CD4-positive, alpha-beta T cell treated with Interleukin-17A for 4 hours (primary cell): Measurements from ENCODE around the gene PTK6.
"Not testable (repeated sequence)": the region's sequence is repeated elsewhere in the genome, so short reads cannot be mapped to it uniquely, and the experiment has no call there.

Experiments used
- DNase-seq: peaks from one replicate; pipeline ENCODE4 v3.0.0-alpha.2; 2020; ENCODE audit warnings: mixed read lengths

Gene PTK6

DNA sequence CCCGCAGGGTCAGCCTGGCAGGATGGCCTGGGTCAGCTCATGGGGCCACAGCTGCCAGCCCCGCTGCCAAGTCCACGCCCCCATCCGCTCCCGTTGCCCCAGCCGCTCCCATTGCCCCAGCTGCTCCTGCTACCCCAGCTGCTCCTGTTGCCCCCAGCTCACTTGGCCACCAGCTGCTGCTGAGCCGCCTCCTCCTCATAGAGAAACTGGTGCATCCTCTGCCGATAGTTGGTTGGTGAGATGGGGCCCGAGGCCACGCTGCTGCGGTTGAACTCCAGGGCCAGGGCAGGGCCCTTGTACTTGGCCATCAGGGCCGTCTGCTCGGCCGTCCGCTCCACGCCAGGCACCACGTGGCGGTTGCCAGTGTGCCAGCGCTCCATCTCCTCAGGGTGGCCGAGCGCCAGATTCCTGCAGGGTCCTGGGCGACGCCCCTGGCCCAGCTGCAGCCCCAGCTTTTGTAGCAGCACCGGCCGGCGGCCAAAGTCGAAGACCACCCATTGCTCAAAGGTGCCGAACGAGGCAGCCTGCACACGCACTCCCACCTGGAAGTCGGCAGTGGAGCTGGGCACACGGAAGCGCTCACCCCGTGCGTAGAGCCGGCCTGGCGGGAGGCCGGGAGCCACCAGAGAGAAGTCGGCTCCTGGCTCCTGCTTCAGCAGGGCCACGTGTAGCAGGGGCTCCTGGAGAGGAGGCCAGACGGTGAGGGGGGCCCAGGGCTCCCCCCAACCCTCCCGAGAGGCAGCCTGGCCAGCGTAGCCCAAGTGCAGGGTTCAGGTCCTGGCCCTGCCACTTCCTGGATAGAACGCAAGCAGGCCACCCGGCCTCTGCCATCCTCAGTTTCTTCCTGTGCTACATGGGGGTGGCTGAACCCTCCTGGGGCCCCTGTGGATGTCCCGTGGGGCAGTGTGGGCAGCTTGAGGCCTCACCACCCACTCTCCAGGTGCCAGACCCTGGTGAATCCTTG is 32.1 kb upstream of the PTK6 start:
- DNase-seq = no peak

DNA sequence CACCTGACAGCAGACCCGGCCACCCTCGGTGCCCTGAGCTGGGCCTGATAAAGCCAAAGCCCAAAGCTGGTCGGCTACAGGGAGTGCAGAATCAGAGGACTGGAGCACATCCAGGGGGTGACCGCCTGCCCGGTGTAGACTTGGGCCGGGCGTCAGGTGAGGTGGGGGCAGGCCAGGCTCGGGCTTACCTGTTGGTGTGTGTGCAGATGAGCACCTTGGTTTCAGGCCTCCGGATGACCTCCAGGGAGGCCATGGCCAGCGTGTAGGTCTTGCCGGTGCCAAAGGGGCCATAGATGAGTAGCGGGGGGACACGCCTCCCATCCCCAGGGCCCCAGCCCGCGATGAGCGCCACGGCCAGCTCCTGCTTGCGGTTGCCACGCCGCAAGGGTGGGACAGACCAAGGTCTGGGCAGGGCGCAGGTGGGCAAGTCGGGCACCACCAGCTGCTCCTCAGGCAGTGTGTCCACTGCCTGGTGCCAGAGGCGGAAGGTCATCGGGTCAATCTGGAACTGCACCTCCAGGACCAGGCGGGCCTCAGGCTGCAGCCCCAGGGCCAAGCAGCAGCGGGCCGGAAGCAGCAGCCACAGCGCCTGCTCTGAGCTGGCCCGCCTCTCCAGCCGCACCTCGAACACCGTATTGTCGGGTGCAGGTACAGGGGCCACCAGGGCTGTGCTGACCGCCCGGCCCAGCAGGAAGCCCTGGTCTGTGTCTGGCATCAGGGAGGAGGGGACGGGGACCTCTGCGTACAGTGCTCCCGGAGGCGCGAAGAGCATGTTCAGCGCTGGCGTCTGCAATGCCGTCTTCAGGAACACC is 31.2 kb upstream of the PTK6 start:
- peak; percentile 38 for DNase-seq

DNA sequence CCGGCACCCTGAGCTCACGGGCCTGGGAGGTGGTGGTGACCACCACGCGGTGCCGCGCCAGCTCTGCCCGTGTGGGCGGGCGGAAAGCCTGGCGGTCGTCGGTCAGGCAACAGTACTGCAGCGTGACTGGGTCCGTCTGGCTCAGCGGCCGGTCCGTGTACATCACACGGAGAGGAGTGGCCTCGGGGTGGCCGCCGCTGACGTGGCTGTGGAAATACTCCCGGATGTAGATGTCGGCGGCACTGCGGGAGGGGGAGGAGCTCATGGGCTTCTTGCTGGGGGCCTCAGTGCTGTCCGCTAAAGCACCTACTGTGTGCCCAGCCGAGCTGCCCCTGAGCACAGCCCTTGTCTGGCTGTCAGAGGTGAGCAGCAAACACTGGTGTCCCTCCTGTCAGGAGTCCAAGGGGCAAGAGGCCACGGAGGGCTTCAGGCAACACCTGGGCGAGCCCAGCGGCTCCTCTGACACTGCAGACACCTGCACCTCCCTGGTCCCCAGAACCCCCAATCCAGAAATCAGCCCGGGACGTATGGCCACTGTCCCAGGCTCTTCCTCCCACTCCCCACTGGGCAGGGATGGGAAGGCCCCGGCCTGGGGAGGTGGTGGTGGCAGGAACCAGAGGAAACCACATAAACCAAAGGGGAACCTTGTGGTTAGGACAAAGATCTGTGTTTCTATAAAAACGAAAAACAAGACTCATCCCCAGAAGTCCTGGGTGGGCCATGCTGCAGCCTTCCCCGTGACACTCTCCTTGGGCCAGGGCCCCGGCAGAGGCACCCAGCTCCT is 30.4 kb upstream of the PTK6 start:
- DNase-seq = peak; percentile 66

DNA sequence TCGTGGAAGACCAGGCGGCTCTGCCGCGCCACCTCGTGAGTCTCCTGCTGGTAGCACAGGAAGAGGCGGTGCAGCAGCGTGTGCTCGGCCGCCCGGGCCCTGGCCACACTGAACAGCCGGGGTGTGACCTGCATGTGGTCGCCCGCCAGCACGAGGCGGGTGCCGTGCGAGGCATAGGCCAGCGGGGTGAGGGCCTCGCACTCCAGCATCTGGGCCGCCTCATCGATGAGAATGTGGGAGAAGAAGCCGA is 29.9 kb upstream of the PTK6 start:
- DNase-seq = no peak

DNA sequence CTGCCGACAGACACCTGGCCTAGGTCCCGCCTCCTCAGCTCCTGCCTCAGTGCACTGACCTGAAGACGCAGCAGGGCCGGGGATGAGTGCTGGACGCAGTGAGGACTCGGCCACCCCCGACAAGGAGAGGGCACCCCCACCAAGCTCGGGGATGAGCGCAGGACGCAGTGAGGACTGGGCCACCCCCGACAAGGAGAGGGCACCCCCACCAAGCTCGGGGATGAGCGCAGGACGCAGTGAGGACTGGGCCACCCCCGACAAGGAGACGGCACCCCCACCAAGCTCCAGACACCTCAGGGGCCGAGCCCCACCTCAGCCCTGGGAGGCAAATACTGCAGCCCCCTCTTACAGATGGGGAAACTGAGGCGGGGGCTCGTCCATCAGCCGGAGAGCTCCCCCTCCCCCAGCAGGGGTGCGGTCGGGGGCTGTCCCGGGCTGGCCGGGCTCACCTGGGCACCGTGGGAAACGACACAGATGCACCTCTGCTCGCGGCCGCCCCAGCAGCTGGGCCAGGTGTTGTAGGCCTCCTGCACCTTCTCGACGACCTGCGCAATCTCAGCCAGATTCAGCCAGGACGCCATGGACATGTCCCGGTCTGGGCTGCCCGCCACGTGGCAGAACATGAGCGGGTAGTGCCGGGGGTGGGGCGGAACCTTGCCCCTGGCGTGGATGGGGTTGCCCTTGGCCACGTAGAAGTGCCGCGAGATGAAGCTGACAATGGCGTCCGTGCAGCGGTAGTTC is 29.4 kb upstream of the PTK6 start:
- no peak for DNase-seq

DNA sequence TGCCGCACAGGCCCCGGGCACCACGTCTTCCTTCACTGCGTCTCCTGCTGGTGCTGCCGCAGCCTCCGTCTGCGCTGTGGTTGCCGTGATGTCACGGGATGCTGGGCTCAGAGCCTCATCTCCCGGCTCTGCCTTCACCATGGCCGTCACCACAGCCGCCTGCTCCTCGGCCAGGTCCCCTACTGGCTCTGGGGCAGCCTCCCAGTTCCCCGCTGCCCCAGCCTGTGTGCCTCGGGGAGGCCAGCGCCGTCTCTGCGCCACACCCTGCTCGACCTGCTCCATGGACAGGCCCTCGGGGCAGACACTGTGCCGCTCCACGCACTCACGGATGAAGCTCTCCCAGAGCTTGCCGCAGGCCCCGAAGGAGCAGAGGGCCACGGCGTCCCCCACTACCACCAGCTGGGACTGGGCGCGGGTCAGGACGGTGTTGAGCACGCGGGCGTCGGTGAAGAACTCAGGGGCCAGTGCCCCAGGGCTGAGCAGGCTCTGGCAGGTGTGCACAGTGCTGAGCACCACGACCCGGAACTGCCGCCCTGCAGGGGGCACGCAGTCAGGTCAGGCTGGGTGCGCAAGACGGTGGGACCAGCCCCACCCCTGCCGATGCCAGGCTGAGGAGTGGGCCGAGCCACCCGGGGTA is 28.6 kb upstream of the PTK6 start:
- no peak for DNase-seq

DNA sequence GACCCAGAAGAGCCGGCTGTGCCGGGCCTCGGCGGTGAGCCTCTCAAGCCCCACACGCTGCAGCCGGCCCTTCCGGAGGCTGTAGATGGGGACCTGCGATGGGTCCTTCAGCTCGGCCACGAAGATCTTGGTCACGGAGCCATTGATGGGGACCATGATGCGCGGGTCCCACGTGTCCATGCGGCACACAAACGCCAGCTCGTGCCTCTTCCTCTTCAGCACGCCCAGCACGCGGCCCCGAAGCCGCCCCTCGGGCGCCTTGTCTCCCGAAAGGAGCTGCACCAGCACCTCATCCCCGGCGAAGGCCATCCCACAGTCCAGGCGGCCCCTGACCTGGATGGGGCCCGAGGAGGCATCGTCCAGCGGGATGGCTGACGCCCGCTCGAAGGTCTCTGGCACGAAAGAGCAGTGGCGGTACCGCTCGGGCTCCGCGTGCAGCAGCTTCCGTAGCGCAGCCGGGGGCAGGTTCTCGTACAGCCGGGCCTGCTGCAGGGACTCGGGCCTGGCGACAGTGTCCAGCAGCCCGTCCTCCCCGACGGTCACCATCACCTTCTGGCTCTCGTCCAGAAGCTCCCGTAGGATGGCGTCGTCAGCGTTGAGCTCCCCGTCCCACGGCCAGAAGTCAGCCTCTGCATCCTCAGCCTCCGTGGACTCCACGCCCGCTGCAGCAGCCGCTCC is 28.0 kb upstream of the PTK6 start:
- DNase-seq = no peak

DNA sequence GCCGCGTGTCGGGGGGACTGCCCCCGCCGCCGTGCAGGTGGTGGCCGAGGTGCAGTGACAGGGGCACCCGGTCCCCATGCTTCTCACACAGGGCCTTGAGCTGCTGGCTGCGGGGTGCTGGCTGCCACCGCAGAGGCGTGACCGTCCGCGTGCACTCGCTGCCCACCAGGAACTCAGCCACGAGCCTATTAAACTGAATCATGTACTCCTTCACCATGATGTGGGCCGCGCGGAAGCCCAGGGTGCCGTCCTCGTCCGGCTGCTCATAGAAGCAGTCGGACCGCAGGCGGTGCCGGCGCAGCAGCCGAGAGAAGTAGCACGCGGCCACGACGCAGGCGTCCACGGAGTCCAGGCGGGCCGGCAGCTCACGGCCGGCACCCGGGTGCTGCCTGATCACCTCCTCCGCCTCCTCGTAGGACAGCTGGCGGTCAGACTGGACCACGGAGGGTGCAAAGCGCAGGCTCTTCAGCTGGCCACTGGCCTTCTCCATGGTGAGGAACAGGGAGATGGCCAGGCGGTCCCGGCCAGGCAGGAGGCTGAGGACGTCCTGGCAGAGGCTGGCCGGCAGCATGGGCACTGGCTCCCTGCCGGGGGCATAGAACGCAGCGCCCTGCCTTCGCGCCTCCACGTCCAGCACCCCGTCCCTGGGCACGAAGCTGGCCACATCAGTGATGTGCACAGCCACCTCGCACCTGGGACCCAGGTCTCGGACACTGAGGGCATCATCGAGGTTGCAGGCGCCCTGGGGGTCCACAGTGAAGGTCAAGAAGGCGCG is 27.0 kb upstream of the PTK6 start:
- DNase-seq = no peak

DNA sequence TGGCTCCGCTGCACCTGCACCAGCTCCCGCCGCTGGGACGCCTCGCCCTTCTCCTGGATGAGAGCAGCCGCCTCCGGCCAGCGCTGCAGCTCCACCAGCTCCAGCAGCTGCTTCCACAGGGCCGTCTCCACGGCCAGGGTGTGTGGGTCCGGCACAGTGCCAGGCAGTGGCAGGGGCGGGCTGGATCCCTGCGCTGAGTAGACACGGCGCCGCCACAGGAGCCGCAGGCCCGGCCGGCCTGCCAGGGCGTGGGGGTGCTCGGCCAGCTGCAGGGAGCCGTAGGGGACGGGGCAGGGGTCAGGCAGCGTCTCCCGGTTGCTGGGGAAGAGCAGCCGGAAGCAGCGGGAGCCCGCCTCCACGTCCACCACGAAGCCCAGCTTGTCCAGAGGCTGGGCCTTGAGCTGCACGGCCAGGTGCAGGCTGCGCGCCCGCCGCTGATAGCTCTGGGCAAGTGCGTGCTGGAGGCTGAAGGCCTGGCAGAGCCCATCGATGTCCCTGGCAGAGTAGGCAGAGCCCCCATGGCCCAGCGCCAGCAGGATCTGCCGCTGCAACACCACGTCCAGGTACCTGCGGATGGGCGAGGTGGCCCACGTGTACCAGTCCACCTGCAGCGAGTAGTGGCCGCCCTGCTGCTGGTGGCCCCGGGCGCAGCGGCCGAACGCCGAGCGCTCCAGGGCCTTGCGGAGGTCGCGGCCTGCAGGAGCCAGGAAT is 26.2 kb upstream of the PTK6 start:
- no peak for DNase-seq

DNA sequence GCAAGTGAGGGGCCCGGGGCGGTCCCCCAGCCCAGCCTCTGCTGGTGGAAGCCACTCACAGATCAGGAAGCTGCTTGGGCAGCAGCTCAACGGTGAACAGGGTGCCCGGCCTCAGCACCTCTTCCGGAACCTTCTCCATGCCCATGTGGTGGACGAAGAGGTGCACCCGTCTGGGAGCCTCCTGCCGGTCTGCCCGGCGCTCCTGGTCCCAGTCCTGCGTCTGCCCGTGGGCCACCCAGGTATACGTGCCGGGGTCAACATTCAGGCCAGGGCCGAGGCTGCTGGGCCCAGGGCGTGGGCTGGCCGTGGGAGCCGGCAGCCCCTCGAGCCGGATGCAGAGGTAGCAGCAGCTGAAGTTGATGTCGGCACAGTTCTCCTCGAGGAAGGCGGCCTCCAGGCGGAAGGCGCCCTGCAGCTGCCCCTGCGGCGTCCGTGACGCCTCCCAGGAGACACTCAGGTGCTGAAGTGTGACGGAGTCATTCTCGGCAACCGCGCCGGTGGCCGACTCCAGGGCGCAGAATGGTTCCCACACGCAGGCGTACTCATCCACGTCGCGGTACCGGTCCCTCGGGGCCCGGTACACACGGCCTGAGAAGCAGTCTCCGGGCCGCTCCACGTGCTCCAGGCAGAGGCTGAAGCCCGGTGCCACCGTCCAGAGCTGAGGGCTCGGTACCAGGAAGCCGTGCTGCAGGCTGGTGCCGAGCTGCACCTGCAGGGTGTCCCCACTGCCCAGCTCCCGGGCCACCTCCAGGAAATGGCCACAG is 25.5 kb upstream of the PTK6 start:
- DNase-seq = no peak

DNA sequence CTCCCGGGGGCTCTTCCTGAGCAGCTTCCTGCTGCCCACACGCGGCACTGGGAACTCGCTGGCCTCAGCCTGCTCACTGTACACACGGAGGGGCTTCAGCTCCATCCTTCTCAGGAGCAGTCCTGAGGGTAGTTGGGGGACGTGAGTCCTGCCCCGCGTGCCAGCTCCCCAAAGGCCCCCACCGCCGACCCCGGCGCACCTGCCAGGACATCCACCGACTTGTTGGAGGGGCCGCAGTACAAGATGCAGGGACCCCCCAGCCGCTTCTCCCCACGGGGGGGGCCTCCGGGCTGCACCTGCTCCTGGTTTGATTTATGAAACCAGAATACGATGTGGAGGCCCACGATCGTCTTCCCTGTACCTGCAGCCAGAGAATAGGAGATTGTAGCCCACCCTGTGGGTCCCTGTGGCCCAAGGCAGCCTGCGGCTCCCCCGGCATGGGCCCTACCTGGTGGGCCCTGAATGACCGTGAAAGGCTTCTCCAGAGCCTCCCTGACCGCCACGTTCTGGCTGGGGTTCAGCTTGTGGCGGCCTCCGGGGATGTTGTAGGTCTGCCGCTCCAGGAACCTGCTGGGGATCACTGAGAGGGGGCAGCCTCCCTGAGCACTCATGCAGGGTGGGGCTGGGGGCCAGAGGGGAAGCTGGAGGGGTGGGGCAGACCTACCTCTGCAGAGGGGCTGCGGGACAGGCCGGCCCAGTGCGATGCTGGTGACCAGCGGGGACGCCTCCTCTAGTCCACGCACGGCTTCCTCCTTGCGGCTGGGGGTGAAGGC is 24.6 kb upstream of the PTK6 start:
- no peak for DNase-seq

DNA sequence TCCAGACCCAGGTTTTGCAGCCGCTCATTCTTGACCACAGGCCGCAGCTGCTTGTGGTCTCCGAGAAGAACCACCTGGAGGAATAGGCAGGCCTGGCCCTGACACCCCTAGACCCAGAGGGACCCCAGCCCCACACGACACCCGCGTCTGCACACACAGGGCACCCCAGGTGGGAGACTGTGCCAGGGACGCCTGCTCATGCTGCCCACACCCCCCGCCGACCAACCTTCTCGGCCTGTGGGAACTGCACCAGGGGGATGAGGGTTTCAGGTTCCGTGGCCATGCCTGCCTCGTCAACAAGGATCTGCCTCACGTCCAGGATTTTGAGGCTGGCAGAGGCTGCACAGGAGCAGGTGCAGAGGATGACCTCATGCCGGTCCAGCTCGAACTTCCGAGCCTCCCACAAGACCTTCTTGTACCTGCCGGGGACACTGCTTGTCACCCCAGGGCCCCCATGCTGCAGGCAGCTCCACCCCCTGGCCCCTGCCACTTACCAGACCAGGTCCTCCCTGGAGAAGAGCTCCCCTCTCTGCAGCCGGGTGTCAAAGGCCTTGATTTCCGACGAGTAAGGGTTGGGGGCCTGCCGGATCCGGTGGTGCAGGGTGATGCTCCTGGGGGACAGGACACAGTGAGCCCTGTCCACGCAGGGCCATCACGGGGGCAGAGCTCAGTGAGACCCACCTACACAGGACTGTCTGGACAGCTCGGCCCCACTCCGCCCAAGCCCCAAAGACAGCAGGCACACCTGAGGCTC is 23.9 kb upstream of the PTK6 start:
- DNase-seq = no peak

DNA sequence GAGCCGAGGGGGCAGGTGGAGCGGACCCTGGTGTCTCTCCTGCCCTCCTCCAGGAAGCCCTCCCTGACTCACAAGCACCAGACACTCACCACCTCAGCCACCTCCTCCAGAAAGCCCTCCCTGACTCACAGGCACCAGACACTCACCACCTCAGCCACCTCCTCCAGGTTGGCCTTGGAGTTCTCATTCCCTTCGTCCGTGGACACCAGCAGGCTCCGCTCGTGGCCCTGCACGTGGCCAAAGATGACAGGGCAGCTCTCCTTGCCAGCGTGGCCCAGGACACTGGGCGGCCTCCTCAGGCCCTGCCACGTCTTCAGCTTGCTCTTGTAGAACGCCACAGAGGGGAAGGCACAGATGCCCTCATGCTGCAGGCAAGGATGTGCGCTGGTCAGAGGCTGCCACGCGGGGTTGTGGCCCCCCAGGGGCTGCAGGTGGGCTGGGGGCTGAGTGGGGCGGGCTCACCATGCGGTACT is 23.2 kb upstream of the PTK6 start:
- no peak for DNase-seq

DNA sequence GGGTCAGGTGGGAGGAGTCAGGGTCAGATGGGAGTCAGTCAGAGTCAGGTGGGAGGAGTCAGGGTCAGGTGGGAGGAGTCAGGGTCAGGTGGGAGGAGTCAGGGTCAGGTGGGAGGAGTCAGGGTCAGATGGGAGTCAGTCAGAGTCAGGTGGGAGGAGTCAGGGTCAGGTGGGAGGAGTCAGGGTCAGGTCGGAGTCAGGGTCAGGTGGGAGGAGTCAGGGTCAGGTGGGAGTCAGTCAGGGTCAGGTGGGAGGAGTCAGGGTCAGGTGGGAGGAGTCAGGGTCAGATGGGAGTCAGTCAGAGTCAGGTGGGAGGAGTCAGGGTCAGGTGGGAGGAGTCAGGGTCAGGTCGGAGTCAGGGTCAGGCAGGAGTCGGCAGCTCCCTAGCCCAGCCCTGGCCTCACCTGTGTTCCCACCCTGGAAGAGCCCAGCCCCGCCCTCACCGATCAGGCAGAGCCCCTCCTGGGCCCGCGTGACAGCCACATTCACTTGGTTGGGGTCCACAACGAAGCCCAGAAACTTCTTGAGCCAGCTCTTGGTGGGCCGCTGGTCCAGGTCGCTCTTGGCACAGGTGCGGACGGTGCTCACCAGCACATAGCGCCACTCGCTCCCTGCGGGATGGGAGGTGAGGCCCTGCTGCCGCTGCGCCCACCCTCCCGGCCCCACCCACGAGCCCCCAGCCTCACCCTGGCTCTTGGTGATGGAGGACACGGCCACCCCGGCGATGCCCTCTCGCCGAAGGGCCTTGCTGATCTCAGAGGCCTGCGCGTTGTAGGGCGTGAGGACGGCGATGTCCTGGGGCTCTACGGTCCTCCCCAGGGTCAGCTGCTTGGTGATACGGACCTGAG is 22.5 kb upstream of the PTK6 start:
- not testable (repeated sequence) for DNase-seq

DNA sequence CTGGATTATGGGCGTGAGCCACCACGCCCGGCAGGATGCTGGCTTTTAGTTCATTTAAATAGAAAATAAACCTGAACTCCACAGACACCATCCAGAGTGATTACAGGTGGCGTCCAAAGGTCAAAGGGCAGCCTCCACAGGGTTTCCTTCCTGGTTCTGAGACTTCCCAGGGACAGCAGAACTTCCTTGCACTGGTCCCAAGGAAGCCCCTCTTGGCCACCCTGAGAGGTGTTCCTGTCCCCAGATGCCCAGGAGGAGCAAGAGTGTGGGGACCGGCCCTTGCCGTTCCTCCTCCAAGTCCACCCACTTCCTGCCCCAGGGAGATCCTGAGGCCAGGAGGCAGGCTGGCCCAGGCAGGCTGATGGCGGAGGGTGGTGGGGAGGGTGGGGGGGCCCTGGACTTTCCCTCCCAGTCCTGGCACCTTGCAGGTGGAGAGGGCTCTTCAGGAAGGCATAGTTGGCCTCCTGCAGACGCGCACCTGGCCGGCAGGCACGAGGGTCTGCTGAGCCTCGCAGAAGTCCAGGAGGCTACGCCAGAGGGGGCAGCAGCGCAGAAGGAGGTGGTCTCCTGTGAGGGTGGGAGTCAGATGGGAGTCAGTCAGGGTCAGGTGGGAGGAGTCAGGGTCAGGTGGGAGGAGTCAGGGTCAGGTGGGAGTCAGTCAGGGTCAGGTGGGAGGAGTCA is 21.8 kb upstream of the PTK6 start:
- no peak for DNase-seq

DNA sequence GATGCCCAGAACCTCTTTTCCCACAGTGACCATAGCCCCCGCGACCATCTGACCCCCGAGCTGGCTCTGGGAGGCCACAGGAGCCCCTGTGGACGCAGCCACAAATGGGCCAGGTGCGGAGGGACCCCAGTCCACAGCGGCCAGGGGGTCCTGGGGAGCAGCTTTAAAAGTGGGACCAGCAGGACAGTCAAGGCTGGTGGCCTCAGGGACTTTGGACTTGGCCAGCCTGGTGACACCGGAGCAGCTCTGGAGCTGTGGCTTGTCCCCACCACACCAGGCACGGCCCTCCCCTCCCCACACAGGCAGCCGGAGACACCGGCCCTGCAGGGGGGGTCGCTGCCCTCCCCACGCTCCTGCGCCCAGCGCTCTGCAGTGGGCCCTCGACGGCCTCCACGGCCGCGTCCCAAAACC is 20.3 kb upstream of the PTK6 start:
- no peak for DNase-seq
